Common myeloid progenitor, CD34-positive (primary cell): ENCODE results near the gene VPS33A.
A peak's percentile ranks its signal among the peaks of the same experiment; 100 is the strongest.
"Not testable (repeated sequence)": the region's sequence is repeated elsewhere in the genome, so short reads cannot be mapped to it uniquely, and the experiment has no call there.

ENCODE experiments used
- CTCF ChIA-PET: fragments of 350-600 bp; sonication (Branson Sonifier 250); formaldehyde crosslinking; loops from one replicate; lab custom pipeline; 2021; ENCODE audit warnings: antibody characterized with exemption; lab: Charles Lee
- POLR2A ChIA-PET: fragments of 350-600 bp; sonication (Branson Sonifier 250); formaldehyde crosslinking; loops from one replicate; lab custom pipeline; 2021; ENCODE audit warnings: antibody characterized with exemption; lab: Charles Lee
- DNase-seq, 3 donors: peaks; one replicate each; pipeline versions ENCODE4 v3.0.0 to v3.0.0-alpha.2; 2013
- H3K27ac ChIP-seq, 2 experiments: 1 replicate in 1 of 2; 2 replicates in 1 of 2; pipeline ENCODE4 v1.7.0; 2013; ENCODE audit warnings: inconsistent platforms in 2 of 2, low read length in 2 of 2, mild to moderate bottlenecking in 2 of 2, low read depth in 1 of 2, moderate library complexity in 1 of 2; ENCODE audit not compliant: severe bottlenecking in 2 of 2, insufficient read depth in 1 of 2, poor library complexity in 1 of 2
- H3K27me3 ChIP-seq, 5 experiments: replicated peaks in 2 of 5; 1 replicate in 3 of 5; 2 replicates in 2 of 5; pipeline versions ENCODE4 v1.6.1 to v1.7.0; 2013; ENCODE audit warnings: low read length in 4 of 5, mild to moderate bottlenecking in 2 of 5, moderate library complexity in 2 of 5, inconsistent platforms in 1 of 5; ENCODE audit not compliant: insufficient read depth in 5 of 5, control insufficient read depth in 4 of 5
- H3K36me3 ChIP-seq, 4 experiments: 1 replicate in 2 of 4; 2 replicates in 2 of 4; pipeline versions ENCODE4 v1.6.1 to v1.7.0; 2013; ENCODE audit warnings: low read length in 3 of 4, control low read depth in 1 of 4, mild to moderate bottlenecking in 1 of 4; ENCODE audit not compliant: control insufficient read depth in 4 of 4, insufficient read depth in 4 of 4
- H3K4me1 ChIP-seq, 4 experiments: 1 replicate in 3 of 4; 2 replicates in 1 of 4; pipeline versions ENCODE4 v1.6.1 to v1.7.1; 2013; ENCODE audit warnings: low read length in 3 of 4, mild to moderate bottlenecking in 3 of 4, control low read depth in 1 of 4, inconsistent platforms in 1 of 4, moderate library complexity in 1 of 4; ENCODE audit not compliant: control insufficient read depth in 4 of 4, insufficient read depth in 4 of 4; ENCODE audit errors: control extremely low read depth in 1 of 4
- H3K4me3 ChIP-seq, 7 experiments: 1 replicate in 4 of 7; 2 replicates in 3 of 7; pipeline versions ENCODE4 v1.5.1 to v1.7.0; 2013; ENCODE audit warnings: mild to moderate bottlenecking in 7 of 7, low read length in 6 of 7, moderate library complexity in 6 of 7, inconsistent platforms in 2 of 7, low read depth in 2 of 7, control low read depth in 1 of 7; ENCODE audit not compliant: insufficient read depth in 4 of 7, control insufficient read depth in 1 of 7; ENCODE audit errors: extremely low read depth in 1 of 7
- H3K9me3 ChIP-seq, 5 experiments: 1 replicate in 4 of 5; 2 replicates in 1 of 5; pipeline versions ENCODE4 v1.6.1 to v1.7.1; 2013; ENCODE audit warnings: low read length in 4 of 5, mild to moderate bottlenecking in 2 of 5, inconsistent platforms in 1 of 5, low read depth in 1 of 5, moderate library complexity in 1 of 5; ENCODE audit not compliant: control insufficient read depth in 4 of 5, insufficient read depth in 2 of 5; ENCODE audit errors: control extremely low read depth in 1 of 5
- WGBS: methylation state at CpG from one replicate; pipeline ENCODE4 v1.1.5; 2013; ENCODE audit not compliant: insufficient coverage; 5-methylcytosine and 5-hydroxymethylcytosine counted together

Gene VPS33A

DNA sequence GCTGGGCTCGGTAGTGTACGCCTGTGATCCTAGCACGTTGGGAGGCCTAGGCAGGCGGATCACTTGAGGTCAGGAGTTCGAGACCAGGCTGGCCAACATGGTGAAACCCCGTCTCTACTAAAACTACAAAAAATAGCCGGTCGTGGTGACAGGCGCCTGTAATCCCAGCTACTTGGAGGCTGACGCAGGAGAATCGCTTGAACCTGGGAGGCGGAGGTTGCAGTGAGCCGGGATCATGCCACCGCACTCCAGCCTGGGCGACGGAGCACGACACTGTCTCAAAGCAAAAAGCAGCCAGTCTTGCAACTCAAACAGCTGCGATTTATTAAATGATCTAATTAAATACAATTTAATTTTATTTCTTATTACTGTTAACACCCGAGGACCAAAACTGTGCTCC lies 63.5 kb downstream of the VPS33A start:
- POLR2A ChIA-PET, H3K9me3 ChIP-seq, DNase-seq, H3K27ac ChIP-seq: not testable (repeated sequence)
- Histone ChIP-seq H3K4me3 (peak overlapping the region; percentile 31 to 75 (median 56)), H3K36me3 (peaks cover 0 to 13% (median 8%) of the 10 kb centered on the region in 4 experiments), H3K27me3 (peaks cover 8 to 60% (median 21%) of the 10 kb centered on the region in 5 experiments), H3K4me1 (peaks cover 0 to 24% (median 16%) of the 10 kb centered on the region in 4 experiments)
- WGBS, result 73% methylated on average over 12 of the region's 19 CpGs
- CTCF ChIA-PET, result interaction anchor here (0.6 to 1.6 kb wide), 2 partner anchors 10 to 87 kb away, joined by 3 read pairs; no protein-coding TSS in a partner anchor

DNA sequence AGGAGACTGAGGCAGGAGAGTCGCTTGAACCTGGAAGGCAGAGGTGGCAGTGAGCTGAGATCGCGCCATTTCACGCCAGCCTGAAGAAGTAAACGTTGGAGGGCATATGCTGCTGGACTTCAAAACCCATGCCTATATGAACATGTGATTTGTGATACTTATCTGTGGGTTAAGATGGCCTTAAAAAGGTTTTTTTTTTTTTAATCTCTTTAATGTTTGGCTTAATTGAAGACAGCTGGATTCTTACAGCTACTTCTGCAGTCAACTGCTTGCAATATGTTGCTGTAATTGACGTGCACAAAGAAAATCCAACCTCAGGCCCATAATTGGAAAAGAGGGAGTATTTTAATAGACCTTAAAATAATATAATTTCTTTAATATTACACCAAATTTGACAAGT lies 64.3 kb downstream of the VPS33A start:
- CTCF ChIA-PET, result interaction anchor here (1.1 to 2.1 kb wide), 3 partner anchors 9 to 12 kb away, joined by 3 to 6 read pairs (median 6); no protein-coding TSS in a partner anchor
- POLR2A ChIA-PET, result interaction anchor here (1.1 kb wide), 1 partner anchor 15 kb away, joined by 3 read pairs; no protein-coding TSS in a partner anchor
- no peak overlapping the region for H3K4me3 ChIP-seq
- peaks cover 8 to 60% (median 21%) of the 10 kb centered on the region in 5 experiments for H3K27me3 ChIP-seq
- no CpG with 5 or more reads among the region's 6 CpGs for WGBS
- DNase-seq, result no peak
- H3K4me1 ChIP-seq, result peaks cover 0 to 24% (median 16%) of the 10 kb centered on the region in 4 experiments
- no peak overlapping the region for H3K27ac ChIP-seq
- H3K9me3 ChIP-seq, result no peaks in the 10 kb centered on the region
- H3K36me3 ChIP-seq, result peaks cover 0 to 5% (median 3%) of the 10 kb centered on the region in 4 experiments

DNA sequence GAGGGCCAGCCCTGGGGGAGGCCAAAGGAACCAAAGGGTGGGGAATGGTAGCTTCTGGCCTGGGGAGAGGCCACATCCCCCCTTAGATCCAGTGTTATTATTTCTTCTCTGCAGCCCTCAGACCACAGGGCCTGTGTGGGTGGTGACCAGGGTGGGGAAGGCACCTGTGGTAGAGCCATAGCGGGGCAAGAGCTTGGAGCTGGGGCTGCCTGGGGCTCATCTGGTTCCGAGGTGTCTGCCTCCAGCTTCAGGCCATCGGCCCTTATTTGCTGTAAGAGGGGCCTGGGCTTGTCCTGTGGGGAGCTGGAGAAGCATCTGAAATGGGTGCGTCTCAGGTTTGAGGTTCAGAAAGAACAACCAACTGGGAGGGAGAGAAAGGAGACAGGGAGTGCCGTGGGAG lies 64.9 kb downstream of the VPS33A start:
- Histone ChIP-seq H3K9me3 (no peaks in the 10 kb centered on the region), H3K27ac (no peak overlapping the region), H3K4me1 (peaks cover 0 to 24% (median 16%) of the 10 kb centered on the region in 4 experiments), H3K36me3 (no peaks in the 10 kb centered on the region), H3K27me3 (peaks cover 8 to 60% (median 21%) of the 10 kb centered on the region in 5 experiments), H3K4me3 (no peak overlapping the region)
- POLR2A ChIA-PET, result interaction anchor here (1.1 kb wide), 1 partner anchor 16 kb away, joined by 3 read pairs; no protein-coding TSS in a partner anchor
- 94% methylated on average over 4 of the region's 5 CpGs for WGBS
- CTCF ChIA-PET, result interaction anchor here (1.1 to 2.1 kb wide), 3 partner anchors 8 to 11 kb away, joined by 3 to 6 read pairs (median 6); no protein-coding TSS in a partner anchor
- no peak for DNase-seq

DNA sequence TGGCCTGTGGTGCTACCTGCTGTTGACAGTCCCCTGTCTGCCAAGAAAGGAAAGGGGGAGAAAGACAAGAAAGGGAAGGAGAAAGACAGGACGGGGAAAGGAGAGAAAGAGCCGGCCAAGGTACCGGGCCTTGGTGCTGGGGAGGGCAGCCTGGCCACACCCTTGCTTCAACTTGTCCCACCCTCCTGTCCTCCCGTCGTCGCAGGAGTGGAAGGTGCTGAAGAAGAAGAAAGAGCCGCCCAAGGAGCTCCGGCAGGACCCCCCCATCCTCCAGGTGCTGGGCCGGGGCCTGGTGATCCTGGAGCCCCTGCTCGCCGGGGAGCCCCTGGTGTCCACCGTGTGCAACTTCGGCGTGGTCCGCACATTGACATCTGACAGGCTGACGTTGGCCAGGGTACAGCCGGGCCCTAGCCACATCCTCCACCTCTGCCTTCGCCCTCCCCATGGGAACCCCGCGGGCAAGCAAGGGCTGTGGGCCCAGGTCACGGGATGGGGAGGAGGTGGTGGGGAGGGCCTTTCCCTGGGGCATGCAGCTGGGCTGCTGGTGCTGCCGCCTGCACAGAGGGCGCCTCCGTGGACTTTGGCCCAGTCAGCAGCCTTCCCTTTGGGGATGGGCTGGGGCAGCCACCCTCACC lies 65.6 kb downstream of the VPS33A start:
- peaks cover 8 to 54% (median 21%) of the 10 kb centered on the region in 5 experiments for H3K27me3 ChIP-seq
- H3K9me3 ChIP-seq, result no peaks in the 10 kb centered on the region
- no peaks in the 10 kb centered on the region for H3K36me3 ChIP-seq
- peaks cover 0 to 24% (median 16%) of the 10 kb centered on the region in 4 experiments for H3K4me1 ChIP-seq
- no peak overlapping the region for H3K4me3 ChIP-seq
- ChIA-PET CTCF (interaction anchor here (1.1 to 2.1 kb wide), 2 partner anchors 9 to 11 kb away, joined by 3 to 6 read pairs; no protein-coding TSS in a partner anchor), POLR2A (no interaction called here)
- H3K27ac ChIP-seq, result no peak overlapping the region
- 90% methylated on average over 9 of the region's 24 CpGs for WGBS
- DNase-seq, result peak in 1 of 3 donors; percentile 11

DNA sequence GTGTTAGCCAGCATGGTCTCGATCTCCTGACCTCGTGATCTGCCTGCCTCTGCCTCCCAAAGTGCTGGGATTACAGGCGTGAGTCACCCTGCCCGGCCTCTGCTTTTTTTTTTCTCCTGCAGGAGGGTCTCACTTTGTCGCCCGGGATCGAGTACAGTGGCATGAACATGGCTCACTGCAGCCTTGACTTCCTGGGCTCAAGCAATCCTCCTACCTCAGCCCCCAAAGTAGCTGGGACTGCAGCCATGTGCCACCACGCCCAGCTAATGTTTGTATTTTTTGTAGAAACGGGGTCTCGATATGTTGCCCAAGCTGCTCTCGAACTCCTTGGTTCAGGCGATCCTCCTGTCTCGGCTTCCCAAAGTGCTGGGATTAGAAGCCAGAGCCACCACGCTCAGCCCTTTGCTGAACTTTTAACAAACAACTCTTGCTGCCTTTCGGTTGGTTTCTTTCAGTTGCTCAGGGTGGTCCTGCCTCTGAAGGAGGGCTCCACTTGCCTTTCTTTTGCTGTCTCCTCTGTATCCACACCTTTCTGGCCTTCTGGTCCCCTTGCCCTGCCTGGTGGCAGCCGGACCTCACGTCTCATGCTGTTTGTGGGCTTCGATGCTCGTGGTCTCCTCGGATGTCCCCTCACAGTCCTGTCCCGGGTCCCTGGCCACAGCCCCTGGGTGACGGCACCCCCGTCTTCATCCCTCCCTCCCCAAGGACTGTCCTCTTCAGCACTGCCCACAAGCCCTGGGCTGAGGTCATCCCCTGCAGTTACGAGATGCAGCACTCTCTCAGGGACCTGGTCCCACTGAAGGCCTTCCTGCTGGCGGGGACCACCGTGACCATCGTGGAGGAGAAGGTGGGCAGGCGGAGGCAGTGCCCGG lies 66.6 kb downstream of the VPS33A start:
- ChIA-PET POLR2A (no interaction called here), CTCF (no interaction called here)
- no peaks in the 10 kb centered on the region for H3K36me3 ChIP-seq
- DNase-seq, result no peak
- 97% methylated on average over 27 of the region's 29 CpGs for WGBS
- peaks cover 0 to 18% (median 15%) of the 10 kb centered on the region in 4 experiments for H3K4me1 ChIP-seq
- H3K9me3 ChIP-seq, result peaks cover 0 to 3% (median 0%) of the 10 kb centered on the region in 5 experiments
- no peak overlapping the region for H3K4me3 ChIP-seq
- H3K27me3 ChIP-seq, result peaks cover 6 to 44% (median 14%) of the 10 kb centered on the region in 5 experiments
- no peak overlapping the region for H3K27ac ChIP-seq

DNA sequence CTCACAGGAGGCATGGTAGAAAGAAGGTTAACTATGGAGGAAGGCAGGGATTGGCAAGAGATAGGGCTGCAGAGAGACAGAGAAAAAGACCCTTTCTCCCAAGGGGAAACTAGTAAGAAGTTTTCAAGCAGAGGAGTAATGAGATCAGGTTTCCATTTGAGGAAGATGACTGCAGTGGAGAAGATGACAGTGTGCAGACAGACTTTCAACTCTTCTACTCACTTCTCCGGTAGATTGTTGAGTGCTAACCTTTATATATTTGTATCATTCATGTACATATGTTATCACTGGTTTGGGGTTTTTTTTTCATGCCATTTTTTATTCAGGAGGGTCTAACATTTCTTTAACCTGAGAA lies 68.7 kb downstream of the VPS33A start:
- Histone ChIP-seq H3K4me3 (no peak overlapping the region), H3K36me3 (no peaks in the 10 kb centered on the region), H3K9me3 (peaks cover 0 to 3% (median 0%) of the 10 kb centered on the region in 5 experiments), H3K27me3 (peaks cover 6 to 23% (median 10%) of the 10 kb centered on the region in 5 experiments), H3K4me1 (no peaks in the 10 kb centered on the region), H3K27ac (peak overlapping the region in 1 of 2 experiments; percentile 72)
- ChIA-PET CTCF (interaction anchor here (0.6 kb wide), 1 partner anchor 15 kb away, joined by 3 read pairs; the partner anchor contains the start of gene LRRC43), POLR2A (no interaction called here)
- WGBS, result no CpG with 5 or more reads among the region's 1 CpG
- DNase-seq, result no peak
